ENCODE data around the gene PRELID1. TPM values are rescaled to one million over a fixed set of nuclear protein-coding genes. Genes with fewer than 3 reads are reported as not detected.

PRELID1 gene
- total RNA-seq, 1 experiment from 2014 or later, result 275 TPM

GRCh38 chr5:177355162-177355867, 51.7 kb downstream of the PRELID1 start:
- TF ChIP-seq CTCF (IDR thresholded peaks at IDR 0.05), result no peak
- TF ChIP-seq SIN3A (IDR thresholded peaks at IDR 0.05; ENCODE audit: borderline replicate concordance, insufficient read depth, low read depth, low read length), result no peak
- TF ChIP-seq, protein P1, sequence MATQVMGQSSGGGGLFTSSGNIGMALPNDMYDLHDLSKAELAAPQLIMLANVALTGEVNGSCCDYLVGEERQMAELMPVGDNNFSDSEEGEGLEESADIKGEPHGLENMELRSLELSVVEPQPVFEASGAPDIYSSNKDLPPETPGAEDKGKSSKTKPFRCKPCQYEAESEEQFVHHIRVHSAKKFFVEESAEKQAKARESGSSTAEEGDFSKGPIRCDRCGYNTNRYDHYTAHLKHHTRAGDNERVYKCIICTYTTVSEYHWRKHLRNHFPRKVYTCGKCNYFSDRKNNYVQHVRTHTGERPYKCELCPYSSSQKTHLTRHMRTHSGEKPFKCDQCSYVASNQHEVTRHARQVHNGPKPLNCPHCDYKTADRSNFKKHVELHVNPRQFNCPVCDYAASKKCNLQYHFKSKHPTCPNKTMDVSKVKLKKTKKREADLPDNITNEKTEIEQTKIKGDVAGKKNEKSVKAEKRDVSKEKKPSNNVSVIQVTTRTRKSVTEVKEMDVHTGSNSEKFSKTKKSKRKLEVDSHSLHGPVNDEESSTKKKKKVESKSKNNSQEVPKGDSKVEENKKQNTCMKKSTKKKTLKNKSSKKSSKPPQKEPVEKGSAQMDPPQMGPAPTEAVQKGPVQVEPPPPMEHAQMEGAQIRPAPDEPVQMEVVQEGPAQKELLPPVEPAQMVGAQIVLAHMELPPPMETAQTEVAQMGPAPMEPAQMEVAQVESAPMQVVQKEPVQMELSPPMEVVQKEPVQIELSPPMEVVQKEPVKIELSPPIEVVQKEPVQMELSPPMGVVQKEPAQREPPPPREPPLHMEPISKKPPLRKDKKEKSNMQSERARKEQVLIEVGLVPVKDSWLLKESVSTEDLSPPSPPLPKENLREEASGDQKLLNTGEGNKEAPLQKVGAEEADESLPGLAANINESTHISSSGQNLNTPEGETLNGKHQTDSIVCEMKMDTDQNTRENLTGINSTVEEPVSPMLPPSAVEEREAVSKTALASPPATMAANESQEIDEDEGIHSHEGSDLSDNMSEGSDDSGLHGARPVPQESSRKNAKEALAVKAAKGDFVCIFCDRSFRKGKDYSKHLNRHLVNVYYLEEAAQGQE (IDR thresholded peaks at IDR 0.05; ENCODE audit: insufficient read depth in 1 of 2, low read depth in 2 of 2, low read length in 1 of 2), result no peak
- TF ChIP-seq POLR2AphosphoS5 (IDR thresholded peaks at IDR 0.05; ENCODE audit: low read depth, low read length), result no peak
- no peak for TF ChIP-seq TCF7L2 (IDR thresholded peaks at IDR 0.05; ENCODE audit: low read depth, low read length)
- ATAC-seq, result no peak
- H3K36me3 ChIP-seq (ENCODE audit: control insufficient read depth, insufficient read depth, low read length), result no peaks in the 10 kb centered on the region
- peaks cover 6% of the 10 kb centered on the region for H3K4me1 ChIP-seq (ENCODE audit: control insufficient read depth, insufficient read depth, low read length)
- ChIA-PET CTCF (no interaction called here), POLR2A (no interaction called here)
- in situ Hi-C loops (cut with HindIII; ENCODE audit: low pct_unique_long_range_greater_than_20kb, low sequenced_read_pairs) (no loop called here), intact Hi-C loops (cut with micrococcal nuclease; ENCODE audit: unreplicated experiment) (no loop called here)
- no peak overlapping the region for H3K27ac ChIP-seq (ENCODE audit: low read length)
- H3K9me3 ChIP-seq (ENCODE audit: control insufficient read depth, insufficient read depth, low read depth, low read length), result no peaks in the 10 kb centered on the region
- H3K4me3 ChIP-seq (ENCODE audit: low read depth in 2 of 2, low read length in 2 of 2), result no peak overlapping the region
- no peaks in the 10 kb centered on the region for H3K27me3 ChIP-seq (ENCODE audit: control insufficient read depth, insufficient read depth, low read length)
- DNase-seq (ENCODE audit: low read depth, low spot score), result no peak
- BruUV-seq (replicated peaks), result no TSS peak

DNA sequence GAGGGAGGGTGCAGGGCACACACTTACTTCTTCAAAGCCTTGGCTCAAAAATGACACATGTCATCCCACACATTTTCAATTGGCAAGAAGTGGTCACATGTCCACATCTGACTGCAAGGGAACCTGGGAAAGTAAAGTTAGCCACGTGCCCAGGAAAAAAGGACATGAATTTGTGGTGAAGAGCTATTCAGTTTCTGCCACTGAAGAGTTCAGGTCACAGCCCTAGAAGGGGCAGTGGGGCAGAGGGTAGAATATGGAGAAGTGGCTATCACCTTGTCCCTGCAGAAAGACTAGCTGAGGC, 52.2 kb downstream of the PRELID1 start:
- intact Hi-C loops (cut with micrococcal nuclease; ENCODE audit: unreplicated experiment), result no loop called here
- in situ Hi-C loops (cut with HindIII; ENCODE audit: low pct_unique_long_range_greater_than_20kb, low sequenced_read_pairs), result no loop called here
- Histone ChIP-seq H3K4me3 (ENCODE audit: low read depth in 2 of 2, low read length in 2 of 2) (no peak overlapping the region), H3K27ac (ENCODE audit: low read length) (no peak overlapping the region), H3K36me3 (ENCODE audit: control insufficient read depth, insufficient read depth, low read length) (no peaks in the 10 kb centered on the region), H3K4me1 (ENCODE audit: control insufficient read depth, insufficient read depth, low read length) (0 out of 2 replicates have a peak, but pooled peaks cover 2% of the 10 kb centered on the region), H3K27me3 (ENCODE audit: control insufficient read depth, insufficient read depth, low read length) (no peaks in the 10 kb centered on the region), H3K9me3 (ENCODE audit: control insufficient read depth, insufficient read depth, low read depth, low read length) (no peaks in the 10 kb centered on the region)
- BruUV-seq (replicated peaks), result no TSS peak
- ChIA-PET CTCF (interaction anchor here (1.0 kb wide), 1 partner anchor 46 kb away, joined by 5 read pairs; no protein-coding TSS in a partner anchor), POLR2A (no interaction called here)
- DNase-seq (ENCODE audit: low read depth, low spot score), result no peak
- no peak for TF ChIP-seq SIN3A (IDR thresholded peaks at IDR 0.05; ENCODE audit: borderline replicate concordance, insufficient read depth, low read depth, low read length)
- TF ChIP-seq, protein P1 (IDR thresholded peaks at IDR 0.05; ENCODE audit: insufficient read depth in 1 of 2, low read depth in 2 of 2, low read length in 1 of 2), result no peak
- no peak for TF ChIP-seq CTCF (IDR thresholded peaks at IDR 0.05)
- TF ChIP-seq TCF7L2 (IDR thresholded peaks at IDR 0.05; ENCODE audit: low read depth, low read length), result no peak
- TF ChIP-seq POLR2AphosphoS5 (IDR thresholded peaks at IDR 0.05; ENCODE audit: low read depth, low read length), result no peak
- ATAC-seq, result no peak

Data from Panc1 (cell line).